CD14-positive monocyte (primary cell): ENCODE results near the gene CFAP61. TPM values are rescaled to one million over a fixed set of nuclear protein-coding genes. Genes with fewer than 3 reads are reported as not detected.

Experiments
- DNase-seq, 3 donors: peaks; one replicate each; pipeline ENCODE4 v3.0.0-alpha.2; 2011 to 2022
- H2AFZ ChIP-seq: 2 replicates; pipeline ENCODE4 v1.6.0; 2012; ENCODE audit warnings: mild to moderate bottlenecking, low read depth, low read length, inconsistent platforms; ENCODE audit not compliant: insufficient read depth, poor library complexity, severe bottlenecking
- H3K27ac ChIP-seq, 2 donors: 1 replicate in 1 of 2; 2 replicates in 1 of 2; pipeline ENCODE4 v1.5.1; 2012 to 2013; ENCODE audit warnings: low read length in 2 of 2, control low read depth in 1 of 2, inconsistent platforms in 1 of 2, low read depth in 1 of 2, mild to moderate bottlenecking in 1 of 2
- H3K27me3 ChIP-seq, 2 donors: one replicate each; pipeline versions ENCODE4 v1.6.0 to v1.6.1; 2011 to 2013; ENCODE audit warnings: low read length in 2 of 2; ENCODE audit not compliant: control insufficient read depth in 2 of 2, insufficient read depth in 2 of 2
- H3K36me3 ChIP-seq, 2 donors: replicated peaks in 1 of 2; 1 replicate in 1 of 2; 2 replicates in 1 of 2; pipeline versions ENCODE4 v1.5.1 to v1.6.1; 2012 to 2013; ENCODE audit warnings: low read length in 2 of 2, control low read depth in 1 of 2, inconsistent platforms in 1 of 2, mild to moderate bottlenecking in 1 of 2; ENCODE audit not compliant: insufficient read depth in 2 of 2, control insufficient read depth in 1 of 2
- H3K4me1 ChIP-seq, 2 donors: 1 replicate in 1 of 2; 2 replicates in 1 of 2; pipeline versions ENCODE4 v1.5.1 to v1.6.1; 2012 to 2013; ENCODE audit warnings: low read length in 2 of 2, control low read depth in 1 of 2, inconsistent platforms in 1 of 2, mild to moderate bottlenecking in 1 of 2, moderate library complexity in 1 of 2; ENCODE audit not compliant: insufficient read depth in 2 of 2, control insufficient read depth in 1 of 2
- H3K4me2 ChIP-seq: replicated peaks from 2 replicates; pipeline ENCODE3; 2012; ENCODE audit warnings: low read length, moderate library complexity, mild to moderate bottlenecking; ENCODE audit not compliant: poor library complexity, severe bottlenecking; ENCODE audit errors: extremely low read depth
- H3K4me3 ChIP-seq, 3 experiments: fragments of 200-600 bp in 1 of 3; sonication (generic) in 1 of 3; replicated peaks in 1 of 3; 1 replicate in 2 of 3; 2 replicates in 1 of 3; pipeline ENCODE4 v1.5.1; 2011 to 2013; ENCODE audit warnings: low read length in 3 of 3, mild to moderate bottlenecking in 3 of 3, control low read depth in 2 of 3, low read depth in 2 of 3, inconsistent platforms in 1 of 3, moderate library complexity in 1 of 3
- H3K79me2 ChIP-seq: 2 replicates; pipeline ENCODE4 v1.6.0; 2012; ENCODE audit warnings: mild to moderate bottlenecking, control low read depth, inconsistent platforms, low read length, moderate library complexity; ENCODE audit not compliant: insufficient read depth
- H3K9ac ChIP-seq: 2 replicates; pipeline ENCODE4 v1.6.0; 2017; ENCODE audit warnings: low read length, mild to moderate bottlenecking; ENCODE audit not compliant: insufficient read depth, poor library complexity, severe bottlenecking
- H3K9me3 ChIP-seq, 2 donors: replicated peaks in 1 of 2; 1 replicate in 1 of 2; 2 replicates in 1 of 2; pipeline versions ENCODE4 v1.5.1 to v1.6.1; 2012 to 2013; ENCODE audit warnings: low read length in 2 of 2, control low read depth in 1 of 2; ENCODE audit not compliant: control insufficient read depth in 1 of 2, insufficient read depth in 1 of 2
- H4K20me1 ChIP-seq: 2 replicates; pipeline ENCODE4 v1.6.0; 2012; ENCODE audit warnings: mild to moderate bottlenecking, low read length, control low read depth, moderate library complexity; ENCODE audit not compliant: insufficient read depth
- H3K27ac Mint-ChIP-seq, 7 donors: one replicate each; pipeline ENCODE4 v1.8.0; 2020; ENCODE audit warnings: mild to moderate bottlenecking in 7 of 7, mixed read lengths in 7 of 7, moderate library complexity in 6 of 7, inconsistent platforms in 2 of 7
- H3K27me3 Mint-ChIP-seq, 3 donors: one replicate each; pipeline ENCODE4 v1.8.0; 2021 to 2022; ENCODE audit warnings: low read depth in 3 of 3, mild to moderate bottlenecking in 3 of 3, mixed read lengths in 3 of 3, moderate library complexity in 3 of 3, inconsistent platforms in 1 of 3
- H3K36me3 Mint-ChIP-seq, 2 donors: one replicate each; pipeline ENCODE4 v1.8.0; 2020; ENCODE audit warnings: mixed read lengths in 2 of 2, inconsistent platforms in 1 of 2, mild to moderate bottlenecking in 1 of 2
- H3K4me1 Mint-ChIP-seq: one replicate; pipeline ENCODE4 v1.8.0; 2020; ENCODE audit warnings: mild to moderate bottlenecking, mixed read lengths
- H3K4me3 Mint-ChIP-seq, 2 donors: one replicate each; pipeline ENCODE4 v1.8.0; 2020; ENCODE audit warnings: mild to moderate bottlenecking in 2 of 2, mixed read lengths in 2 of 2, moderate library complexity in 1 of 2
- H3K9me3 Mint-ChIP-seq, 7 donors: one replicate each; pipeline ENCODE4 v1.8.0; 2020 to 2022; ENCODE audit warnings: mixed read lengths in 7 of 7, mild to moderate bottlenecking in 6 of 7, moderate library complexity in 6 of 7, inconsistent platforms in 2 of 7
- WGBS: methylation state at CpG from one replicate; pipeline ENCODE4 v1.1.5; 2013; ENCODE audit warnings: missing lambda C conversion rate; ENCODE audit not compliant: insufficient coverage; 5-methylcytosine and 5-hydroxymethylcytosine counted together
- intact Hi-C, 2 donors: fragments of 100-400 bp; cut with micrococcal nuclease; formaldehyde crosslinking; loops; one replicate each; pipeline versions ENCODE4 v1.15.0 to v1.15.1; 2023
- polyA plus RNA-seq, 3 donors: library from polyadenylated mRNA; depleted of rRNA in 1 of 3; unstranded in 2 of 3; stranded (reverse) in 1 of 3; fragments of 300-500 nt in 2 of 3; fragments of >200 nt in 1 of 3; fragmentation: Illumina TruSeq in 2 of 3; gene quantifications; 1 replicate in 2 of 3; 2 replicates in 1 of 3; pipeline ENCODE4 v1.2.3, GENCODE V29; 2012 to 2021
- TF ChIP-seq, protein P1 (sequence below): fragments of 200-600 bp; IDR thresholded peaks from one replicate; pipeline ENCODE4 v1.8.0; 2022; ENCODE audit warnings: antibody characterized with exemption, mild to moderate bottlenecking

The CFAP61 gene
- polyA plus RNA-seq, 3 donors = not detected

DNA sequence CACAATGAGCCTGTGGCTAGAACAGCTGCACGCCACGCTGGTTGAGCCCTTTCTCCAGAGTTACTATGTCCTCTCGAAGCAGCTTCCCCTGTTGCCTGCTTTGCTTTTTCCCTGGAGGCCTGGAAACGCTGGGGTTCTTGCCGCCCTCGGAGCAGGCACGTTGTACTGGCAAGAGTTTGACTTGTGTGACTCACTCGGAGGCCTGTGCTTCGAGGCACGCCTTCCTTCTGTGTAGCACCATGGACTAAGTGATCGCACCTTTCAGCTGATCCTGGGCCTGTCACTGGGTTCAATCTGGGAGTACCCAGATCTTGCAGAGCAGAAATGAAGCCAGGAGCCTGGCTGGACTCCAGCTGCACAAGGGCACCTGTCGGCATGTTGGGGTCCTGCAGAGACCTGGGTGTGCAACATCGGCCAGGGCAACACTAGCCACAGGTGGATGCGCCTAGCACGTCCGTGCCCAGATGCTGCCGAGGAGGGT lies 320.8 kb downstream of the CFAP61 start:
- H3K9me3 ChIP-seq = peaks cover 0 to 18% of the 10 kb centered on the region in 2 donors
- no peak overlapping the region for H3K27ac Mint-ChIP-seq
- H3K4me3 ChIP-seq = no peak overlapping the region
- H3K4me3 Mint-ChIP-seq = peak overlapping the region in 1 of 2 donors; percentile 81
- DNase-seq = no peak
- H3K4me1 ChIP-seq = peaks cover 8 to 17% of the 10 kb centered on the region in 2 donors
- TF ChIP-seq, protein P1, sequence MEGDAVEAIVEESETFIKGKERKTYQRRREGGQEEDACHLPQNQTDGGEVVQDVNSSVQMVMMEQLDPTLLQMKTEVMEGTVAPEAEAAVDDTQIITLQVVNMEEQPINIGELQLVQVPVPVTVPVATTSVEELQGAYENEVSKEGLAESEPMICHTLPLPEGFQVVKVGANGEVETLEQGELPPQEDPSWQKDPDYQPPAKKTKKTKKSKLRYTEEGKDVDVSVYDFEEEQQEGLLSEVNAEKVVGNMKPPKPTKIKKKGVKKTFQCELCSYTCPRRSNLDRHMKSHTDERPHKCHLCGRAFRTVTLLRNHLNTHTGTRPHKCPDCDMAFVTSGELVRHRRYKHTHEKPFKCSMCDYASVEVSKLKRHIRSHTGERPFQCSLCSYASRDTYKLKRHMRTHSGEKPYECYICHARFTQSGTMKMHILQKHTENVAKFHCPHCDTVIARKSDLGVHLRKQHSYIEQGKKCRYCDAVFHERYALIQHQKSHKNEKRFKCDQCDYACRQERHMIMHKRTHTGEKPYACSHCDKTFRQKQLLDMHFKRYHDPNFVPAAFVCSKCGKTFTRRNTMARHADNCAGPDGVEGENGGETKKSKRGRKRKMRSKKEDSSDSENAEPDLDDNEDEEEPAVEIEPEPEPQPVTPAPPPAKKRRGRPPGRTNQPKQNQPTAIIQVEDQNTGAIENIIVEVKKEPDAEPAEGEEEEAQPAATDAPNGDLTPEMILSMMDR = no peak
- H2AFZ ChIP-seq = no peak overlapping the region
- H3K79me2 ChIP-seq = no peaks in the 10 kb centered on the region
- no peaks in the 10 kb centered on the region for H4K20me1 ChIP-seq
- no peak overlapping the region for H3K27ac ChIP-seq
- 65% methylated on average over 16 of the region's 17 CpGs for WGBS
- no peak overlapping the region for H3K9ac ChIP-seq
- intact Hi-C loops = no loop called here
- peaks cover 2 to 4% of the 10 kb centered on the region in 2 donors for H3K36me3 Mint-ChIP-seq
- peaks cover 19% of the 10 kb centered on the region for H3K4me1 Mint-ChIP-seq
- H3K36me3 ChIP-seq = no peaks in the 10 kb centered on the region
- peaks cover 0 to 5% (median 0%) of the 10 kb centered on the region in 7 donors for H3K9me3 Mint-ChIP-seq
- H3K27me3 Mint-ChIP-seq = peaks cover 60 to 77% (median 63%) of the 10 kb centered on the region in 3 donors
- H3K27me3 ChIP-seq = peaks cover 58 to 71% of the 10 kb centered on the region in 2 donors
- H3K4me2 ChIP-seq = no peak overlapping the region

DNA sequence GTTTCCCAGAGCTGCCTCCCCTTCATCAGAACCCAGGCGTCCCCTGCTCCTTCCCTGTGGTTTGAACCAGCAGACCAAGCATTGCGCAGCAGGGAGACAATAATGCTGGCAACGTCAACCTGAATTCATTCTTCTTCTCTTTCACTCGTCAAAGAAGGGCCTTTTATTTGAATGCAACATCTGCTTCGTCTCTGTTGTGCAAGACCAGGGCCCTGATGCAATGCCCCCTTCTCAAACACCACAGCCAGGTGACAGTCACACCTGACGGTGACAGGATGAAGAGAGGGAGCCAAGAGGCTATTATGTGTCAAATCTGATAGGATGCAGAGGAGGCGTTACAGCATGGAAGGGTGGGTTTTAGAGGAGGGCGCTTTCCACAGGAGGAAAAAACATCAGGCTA lies 323.5 kb downstream of the CFAP61 start:
- 47% methylated on average over 2 of the region's 8 CpGs for WGBS

More for the DNA sequence above, 323.5 kb downstream of the CFAP61 start:
- no peak for DNase-seq
- peaks cover 14% of the 10 kb centered on the region for H3K4me1 Mint-ChIP-seq
- no peaks in the 10 kb centered on the region for H3K79me2 ChIP-seq
- H4K20me1 ChIP-seq = no peaks in the 10 kb centered on the region
- H3K27me3 Mint-ChIP-seq = peaks cover 47 to 56% (median 52%) of the 10 kb centered on the region in 3 donors
- intact Hi-C loops = no loop called here
- peaks cover 0 to under 1% of the 10 kb centered on the region in 2 donors for H3K36me3 Mint-ChIP-seq
- no peak overlapping the region for H3K9ac ChIP-seq
- peaks cover 1 to 7% (median 4%) of the 10 kb centered on the region in 7 donors for H3K9me3 Mint-ChIP-seq
- H3K4me1 ChIP-seq = peaks cover 0 to 3% of the 10 kb centered on the region in 2 donors
- H3K4me3 ChIP-seq = no peak overlapping the region
- H3K4me3 Mint-ChIP-seq = peak overlapping the region in 1 of 2 donors; percentile 31
- H3K27me3 ChIP-seq = peaks cover 44 to 51% of the 10 kb centered on the region in 2 donors
- no peak overlapping the region for H3K4me2 ChIP-seq
- H3K27ac ChIP-seq = no peak overlapping the region
- no peaks in the 10 kb centered on the region for H3K36me3 ChIP-seq
- H3K9me3 ChIP-seq = peaks cover 7 to 14% of the 10 kb centered on the region in 2 donors
- TF ChIP-seq, protein P1 = no peak
- H2AFZ ChIP-seq = no peak overlapping the region
- no peak overlapping the region for H3K27ac Mint-ChIP-seq
